Skin epidermis (tissue), 12 donors: ENCODE results near the gene STK17A.

Experiments used
- H3K27ac ChIP-seq, 21 experiments: fragments of 200-600 bp; sonication (generic) in 11 of 21; one replicate each; pipeline ENCODE4 v1.5.0; 2020; ENCODE audit warnings: mild to moderate bottlenecking in 3 of 21, inconsistent platforms in 2 of 21, moderate library complexity in 2 of 21
- H3K4me3 ChIP-seq, 7 experiments: fragments of 200-600 bp; sonication (generic) in 2 of 7; one replicate each; pipeline ENCODE4 v1.5.0; 2020; ENCODE audit warnings: inconsistent platforms in 2 of 7, mild to moderate bottlenecking in 2 of 7, moderate library complexity in 1 of 7

STK17A gene

DNA sequence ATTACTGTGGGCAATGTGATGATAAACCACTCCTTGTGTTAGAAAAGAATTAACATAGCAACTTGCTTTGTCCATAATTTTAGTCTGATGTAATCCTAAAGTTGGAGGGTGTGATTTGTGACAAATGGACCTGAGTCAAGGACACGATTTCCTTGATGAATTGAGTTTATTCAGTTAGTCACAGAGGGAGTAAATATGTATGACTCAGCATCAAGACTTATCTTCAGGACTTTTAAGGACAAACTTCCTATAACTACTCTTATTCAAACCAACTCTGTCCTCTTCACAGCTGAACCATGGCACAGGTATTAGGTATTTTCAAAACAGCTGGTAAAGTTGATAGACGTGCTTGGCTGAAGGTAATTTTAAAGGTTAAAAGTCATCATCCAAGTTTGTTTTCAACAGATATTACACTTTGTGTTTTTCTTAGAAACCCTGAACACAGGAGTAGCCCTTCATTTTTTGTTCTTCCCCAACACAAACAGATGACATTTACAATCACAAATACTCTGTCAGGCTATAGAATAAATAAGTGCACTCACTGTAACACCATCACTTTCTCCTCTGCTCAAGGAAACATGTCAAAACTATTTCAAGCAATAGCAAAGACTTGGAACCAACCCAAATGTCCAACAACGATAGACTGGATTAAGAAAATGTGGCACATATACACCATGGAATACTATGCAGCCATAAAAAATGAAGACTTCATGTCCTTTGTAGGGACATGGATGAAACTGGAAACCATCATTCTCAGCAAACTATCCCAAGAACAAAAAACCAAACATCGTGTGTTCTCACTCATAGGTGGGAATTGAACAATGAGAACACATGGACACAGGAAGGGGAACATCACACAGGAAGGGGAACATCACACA, 91.9 kb downstream of the STK17A start:
- no peak overlapping the region for H3K27ac ChIP-seq
- H3K4me3 ChIP-seq: no peak overlapping the region
